HG03460 (cell line): Measurements from ENCODE around the gene CLCNKA.
"Not testable (repeated sequence)": the region's sequence is repeated elsewhere in the genome, so short reads cannot be mapped to it uniquely, and the experiment has no call there.

Experiments
- ATAC-seq: cut with Tn5 transposase; IDR thresholded peaks from one replicate; pipeline ENCODE4 v1.9.1; 2021; ENCODE audit not compliant: unreplicated experiment

CLCNKA gene

DNA sequence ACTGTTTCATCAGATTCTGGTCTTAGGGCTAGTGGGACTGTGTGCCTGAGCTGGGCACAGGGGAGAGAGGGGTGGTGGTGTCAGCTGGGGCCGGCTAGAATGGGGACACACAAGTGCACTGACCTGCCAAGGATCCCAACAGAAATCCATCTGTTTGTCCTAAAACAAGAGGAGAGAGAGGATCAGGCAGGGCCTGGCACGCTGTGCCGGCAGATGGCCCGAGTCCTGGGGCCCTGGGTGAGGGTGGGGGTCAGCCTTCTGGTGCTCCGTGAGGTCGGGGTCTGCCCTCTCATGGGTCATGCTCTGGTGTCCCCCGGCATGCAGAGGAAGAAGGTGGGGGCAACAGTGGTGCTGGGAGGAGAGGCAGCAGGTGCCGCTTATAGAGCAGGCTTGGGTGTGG, 18.0 kb downstream of the CLCNKA start:
- ATAC-seq = not testable (repeated sequence)

DNA sequence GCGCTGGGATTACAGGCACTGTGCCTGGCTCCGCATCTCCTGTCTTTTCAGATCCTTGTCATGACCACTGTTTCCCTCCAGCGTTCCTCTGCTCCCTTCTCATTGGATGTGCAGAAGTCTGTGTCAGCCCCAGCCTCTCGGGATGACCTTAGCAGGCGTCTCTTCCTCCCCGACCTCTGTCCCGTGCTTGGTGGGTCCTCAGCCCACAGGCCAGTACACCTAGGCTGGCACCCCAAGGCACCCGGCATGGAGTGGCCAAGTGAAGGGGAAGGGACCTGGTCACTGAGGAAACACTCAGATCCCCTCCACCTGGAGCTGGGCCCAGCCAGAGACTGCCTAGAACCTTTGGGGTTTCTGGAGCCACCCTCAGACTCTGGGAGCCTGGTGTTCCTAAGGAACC, 19.4 kb downstream of the CLCNKA start:
- ATAC-seq = no peak

DNA sequence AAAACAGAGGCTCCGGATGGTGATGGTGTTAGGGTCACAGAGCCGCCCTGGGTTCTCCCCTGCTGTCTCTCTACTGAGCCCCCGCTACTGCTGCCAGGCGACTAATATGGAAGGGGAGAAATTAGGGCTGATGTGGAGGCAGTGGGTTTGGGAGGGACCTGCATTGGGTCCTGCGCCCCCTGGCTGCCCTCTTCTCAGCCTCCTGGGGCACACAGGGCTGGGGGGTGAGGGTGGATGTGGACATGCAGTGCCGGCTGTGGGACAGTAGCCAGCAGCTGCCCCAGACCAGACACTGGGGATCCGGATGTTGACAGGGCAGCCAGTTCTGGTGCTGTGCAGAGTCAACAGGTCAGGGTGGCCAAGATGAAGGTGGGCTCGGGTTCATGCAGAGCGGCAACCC, 20.3 kb downstream of the CLCNKA start:
- ATAC-seq = no peak

DNA sequence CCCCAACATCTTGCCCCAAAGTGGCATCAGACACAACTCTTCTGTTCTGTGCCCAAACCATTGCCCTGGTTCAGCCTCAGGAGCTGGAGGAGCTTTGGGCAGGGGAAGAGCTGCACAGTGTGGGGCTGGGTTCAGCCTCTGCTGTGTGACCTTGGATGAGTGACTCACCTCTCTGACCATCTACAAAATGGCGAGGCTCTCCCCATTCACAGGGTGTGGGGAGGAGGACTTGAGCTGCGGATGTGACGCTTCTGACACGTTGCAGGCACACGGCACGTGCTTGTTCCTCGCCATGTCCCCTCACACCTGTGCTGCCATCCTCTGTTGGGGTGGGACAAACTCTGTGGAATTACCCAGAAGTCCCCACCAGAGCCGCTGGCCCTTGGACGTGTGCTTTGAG, 20.8 kb downstream of the CLCNKA start:
- not testable (repeated sequence) for ATAC-seq

DNA sequence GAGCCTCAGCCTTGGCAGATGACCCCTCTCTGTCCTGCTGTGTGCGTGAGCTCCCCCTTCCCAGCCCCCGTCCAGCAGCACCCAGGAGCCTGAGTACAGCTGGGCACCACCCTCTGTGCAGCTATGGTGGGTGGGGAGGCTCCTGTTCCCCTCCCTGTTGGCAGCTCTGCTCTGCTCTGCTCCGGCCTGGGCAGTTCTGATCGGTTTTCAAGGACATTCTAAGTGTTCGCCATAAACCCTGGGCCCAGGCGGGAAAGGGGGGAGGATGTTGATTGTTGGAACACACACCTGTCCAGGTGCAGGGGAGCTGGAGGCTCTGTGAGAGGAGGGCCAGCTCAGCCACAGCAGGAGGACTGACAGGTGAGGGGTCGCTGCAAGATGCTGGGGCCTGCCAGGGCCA, 21.7 kb downstream of the CLCNKA start, which contains the start of gene CLCNKB:
CLCNKB (plus strand) TSS at position 262 of the 400 bp plus-strand sequence. CDS start 711 bp downstream, outside the sequence.
- no peak for ATAC-seq

DNA sequence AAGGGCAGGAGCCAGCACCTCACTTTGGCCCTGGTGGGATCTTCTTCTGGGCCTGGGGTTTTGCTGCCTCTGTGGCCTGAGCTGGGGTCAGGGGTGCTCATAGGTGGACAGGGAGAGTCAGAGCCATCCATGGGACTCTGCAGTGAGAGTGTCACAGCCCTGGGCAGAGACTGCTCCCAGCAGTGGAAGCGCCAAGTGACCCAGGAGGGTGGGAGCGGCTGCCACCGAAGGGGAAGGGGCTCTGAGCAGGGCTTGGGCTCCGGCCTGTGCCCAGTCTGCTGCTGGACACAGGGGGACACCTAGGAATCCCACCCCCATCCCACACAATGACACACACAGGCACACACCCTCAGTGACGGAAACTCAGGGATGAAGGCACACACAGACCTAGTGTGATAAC, 22.1 kb downstream of the CLCNKA start:
- no peak for ATAC-seq

DNA sequence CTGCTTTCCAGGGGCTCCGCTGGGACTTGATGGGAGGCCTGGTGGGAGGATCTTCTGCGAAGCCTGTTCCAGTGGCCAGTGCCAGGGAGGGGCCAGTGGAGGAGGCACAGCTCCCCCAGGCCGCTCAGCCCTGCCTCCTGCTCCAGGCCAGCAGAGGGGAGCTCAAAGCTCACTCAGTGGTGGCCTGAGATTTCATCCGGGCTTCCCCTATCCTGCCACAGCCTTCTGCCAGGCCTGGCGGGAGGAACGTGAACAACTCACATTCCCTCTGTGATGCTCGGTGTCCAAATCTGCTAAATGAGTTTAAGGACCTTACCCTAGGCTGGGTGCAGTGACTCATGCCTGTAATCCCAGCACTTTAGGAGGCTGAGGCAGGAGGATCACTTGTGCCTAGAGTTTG, 25.0 kb downstream of the CLCNKA start:
- ATAC-seq = no peak

DNA sequence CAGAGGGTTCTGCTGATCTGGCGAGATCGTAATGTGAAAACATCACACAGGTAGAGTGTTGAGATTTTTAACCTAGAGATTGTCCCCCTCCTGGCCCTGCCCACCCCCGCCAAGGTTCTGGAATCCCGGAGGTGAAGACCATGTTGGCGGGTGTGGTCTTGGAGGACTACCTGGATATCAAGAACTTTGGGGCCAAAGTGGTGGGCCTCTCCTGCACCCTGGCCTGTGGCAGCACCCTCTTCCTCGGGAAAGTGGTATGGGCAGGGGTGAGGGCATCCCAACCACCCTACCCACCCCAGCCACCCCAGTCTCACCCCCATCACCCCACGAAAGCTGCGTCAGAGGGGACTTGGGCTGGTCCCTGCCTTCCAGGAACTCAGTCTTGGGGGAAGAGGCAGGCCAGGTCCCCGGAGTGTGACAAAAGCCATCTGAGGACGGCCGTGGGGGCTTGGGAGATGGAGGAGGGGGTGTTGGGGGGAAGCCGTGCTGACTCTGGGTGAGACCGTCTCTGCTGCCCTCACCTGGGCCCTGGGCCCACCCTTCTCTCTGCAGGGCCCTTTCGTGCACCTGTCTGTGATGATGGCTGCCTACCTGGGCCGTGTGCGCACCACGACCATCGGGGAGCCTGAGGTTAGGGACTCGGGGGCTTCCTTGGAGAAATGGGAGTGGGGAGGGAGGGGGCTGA, 26.1 kb downstream of the CLCNKA start:
- no peak for ATAC-seq

DNA sequence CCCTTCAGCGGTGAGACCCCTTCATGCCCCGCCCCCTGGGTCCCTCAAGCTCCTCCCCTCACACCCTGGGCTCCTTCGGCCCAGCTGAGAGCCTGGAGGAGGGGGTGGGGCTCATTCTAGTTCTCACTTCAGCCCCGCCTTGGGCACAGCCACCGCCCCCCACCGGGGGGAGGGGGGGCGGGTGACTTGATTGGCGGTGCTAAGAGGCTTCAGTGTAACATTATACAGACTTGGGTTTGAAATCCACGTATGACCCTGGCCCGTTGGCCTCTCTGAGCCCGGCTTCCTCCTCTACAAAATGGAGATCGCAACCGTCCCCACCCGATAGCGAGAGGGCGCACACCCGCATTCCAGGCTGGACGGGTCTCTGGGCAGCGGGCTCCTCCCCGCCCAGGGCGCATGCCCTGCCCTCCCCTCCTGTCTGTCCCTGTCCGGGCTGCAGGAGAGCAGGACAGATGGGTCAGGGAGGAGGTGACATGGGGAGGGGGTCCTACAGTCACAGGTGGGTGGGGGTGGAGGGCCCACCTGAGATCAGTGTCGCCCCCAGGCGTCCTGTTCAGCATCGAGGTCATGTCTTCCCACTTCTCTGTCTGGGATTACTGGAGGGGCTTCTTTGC, 26.8 kb downstream of the CLCNKA start:
- ATAC-seq = no peak

DNA sequence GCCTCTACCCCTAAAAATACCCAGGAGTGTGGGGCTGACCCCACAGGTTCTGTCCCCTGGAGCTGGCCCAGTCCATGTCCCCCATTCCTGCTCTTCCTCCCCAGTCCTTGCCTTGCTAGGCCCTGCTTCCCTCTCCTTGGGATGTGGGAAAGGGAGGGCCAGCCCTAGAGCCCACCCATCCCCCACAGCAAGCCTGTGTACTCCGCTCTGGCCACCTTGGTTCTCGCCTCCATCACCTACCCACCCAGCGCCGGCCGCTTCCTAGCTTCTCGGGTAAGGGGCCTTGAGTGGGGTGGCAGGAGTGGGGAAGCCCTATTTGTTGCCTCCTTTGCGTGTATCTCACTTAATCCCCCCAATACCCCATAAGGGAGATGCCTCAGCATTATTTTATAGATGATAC, 28.5 kb downstream of the CLCNKA start:
- ATAC-seq = no peak

DNA sequence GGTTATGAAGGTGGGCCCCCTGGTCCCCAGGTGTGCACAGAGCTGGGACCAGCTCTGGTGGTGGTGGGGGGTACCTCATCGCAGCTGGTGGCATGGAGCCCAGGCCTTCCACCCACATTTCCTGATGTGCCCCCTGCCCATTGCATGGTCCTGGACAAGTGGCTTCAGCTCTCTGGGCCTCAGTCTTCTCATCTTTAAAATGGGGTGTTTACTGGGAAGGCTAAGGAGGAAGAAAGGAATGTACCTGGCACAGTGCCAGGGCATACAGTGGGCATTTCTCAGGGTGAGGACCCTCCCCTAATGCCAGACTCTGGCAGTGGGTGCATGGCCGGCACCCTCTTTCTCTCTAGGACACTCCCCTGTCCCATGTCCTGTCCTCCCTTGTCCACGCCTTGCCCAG, 29.2 kb downstream of the CLCNKA start:
- ATAC-seq = no peak

DNA sequence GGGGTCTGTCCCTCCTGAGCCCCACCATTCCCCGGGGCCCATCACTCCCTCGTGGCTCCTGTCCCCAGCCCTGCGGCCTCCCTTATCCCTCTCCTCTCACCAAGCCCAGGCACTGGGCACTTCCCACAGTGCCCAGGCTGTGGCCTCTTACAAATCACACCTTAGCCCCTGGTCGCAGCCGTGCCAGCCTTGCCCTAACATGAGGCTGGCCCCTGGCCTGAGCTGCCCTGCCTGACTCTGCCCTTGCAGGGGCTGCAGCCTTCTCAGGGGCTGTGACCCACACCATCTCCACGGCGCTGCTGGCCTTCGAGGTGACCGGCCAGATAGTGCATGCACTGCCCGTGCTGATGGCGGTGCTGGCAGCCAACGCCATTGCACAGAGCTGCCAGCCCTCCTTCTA, 30.1 kb downstream of the CLCNKA start:
- ATAC-seq = not testable (repeated sequence)

DNA sequence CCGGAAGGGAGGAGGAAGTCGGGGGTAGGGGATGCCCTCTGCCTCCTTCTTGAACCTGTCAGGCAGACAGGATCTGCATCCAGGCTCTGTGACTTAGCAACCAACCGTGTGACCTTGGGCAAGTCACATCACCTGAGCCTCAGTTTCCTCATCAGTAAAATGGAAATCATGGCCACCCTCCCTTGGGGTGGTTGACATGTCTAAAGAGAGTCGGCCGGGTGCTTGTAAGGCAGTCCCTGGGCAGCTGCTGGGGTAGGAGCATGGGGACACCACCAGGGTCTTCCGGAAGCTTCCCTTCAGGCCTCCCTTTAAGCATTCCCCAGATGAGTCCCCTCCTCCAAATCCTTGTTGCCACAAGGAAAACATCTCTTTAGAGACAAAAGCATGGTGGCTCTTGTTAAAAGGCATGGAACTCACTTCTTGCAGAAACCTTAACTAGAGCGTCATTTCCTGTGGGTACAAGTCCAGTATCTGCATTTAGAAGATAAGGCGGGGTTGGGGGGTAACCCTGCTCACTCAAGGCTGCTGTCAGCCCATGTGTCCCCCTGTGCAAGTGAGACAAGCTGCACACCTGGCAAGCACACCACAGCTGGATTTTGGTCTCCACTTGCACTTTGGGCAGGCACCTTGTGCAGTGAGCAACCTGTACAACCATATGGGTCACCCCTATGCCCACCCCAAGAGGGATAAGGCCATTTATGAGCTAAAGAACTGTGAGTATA, 32.1 kb downstream of the CLCNKA start:
- no peak for ATAC-seq

DNA sequence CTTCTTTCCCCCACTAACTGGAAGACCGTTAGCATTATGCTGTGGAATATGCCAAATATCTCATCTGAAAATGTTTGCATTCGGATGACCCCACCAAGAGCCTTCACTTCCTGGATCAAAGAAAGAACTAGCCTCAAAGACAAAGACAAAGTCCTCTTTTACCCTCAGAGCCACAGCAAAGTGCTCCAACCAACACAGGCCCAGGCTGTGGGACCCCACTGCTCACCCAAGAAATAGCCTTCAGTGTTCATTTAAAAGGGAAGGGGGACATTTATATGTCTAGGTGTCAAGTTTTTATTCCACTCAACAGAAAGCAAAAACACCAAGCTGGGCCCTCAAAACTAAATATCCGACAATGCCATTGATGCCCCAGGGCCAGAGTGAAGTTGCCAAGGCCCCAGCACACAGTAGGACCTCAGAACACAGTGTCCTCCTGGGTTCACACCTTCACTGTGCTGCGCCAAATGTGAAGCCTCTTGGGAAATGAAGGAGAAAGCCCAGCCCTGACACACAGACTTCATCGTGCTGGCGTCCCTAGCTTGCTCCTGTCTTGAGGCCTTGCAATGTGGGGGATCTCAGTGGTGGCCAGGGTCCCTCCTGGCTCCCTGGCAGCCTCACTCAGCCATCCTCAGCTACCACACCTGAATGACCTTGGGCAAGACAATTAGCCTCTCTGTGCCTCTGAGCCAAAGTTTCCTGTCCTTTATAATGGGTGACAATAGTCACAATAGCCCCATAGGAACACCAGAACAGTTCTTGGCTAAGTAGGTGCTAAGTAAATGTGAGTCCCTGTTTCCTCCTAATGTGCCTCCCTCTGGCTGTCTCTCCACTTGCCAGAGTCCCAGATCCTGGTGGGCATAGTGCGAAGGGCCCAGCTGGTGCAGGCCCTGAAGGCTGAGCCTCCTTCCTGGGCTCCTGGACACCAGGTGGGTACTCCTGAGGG, 33.0 kb downstream of the CLCNKA start:
- no peak for ATAC-seq

DNA sequence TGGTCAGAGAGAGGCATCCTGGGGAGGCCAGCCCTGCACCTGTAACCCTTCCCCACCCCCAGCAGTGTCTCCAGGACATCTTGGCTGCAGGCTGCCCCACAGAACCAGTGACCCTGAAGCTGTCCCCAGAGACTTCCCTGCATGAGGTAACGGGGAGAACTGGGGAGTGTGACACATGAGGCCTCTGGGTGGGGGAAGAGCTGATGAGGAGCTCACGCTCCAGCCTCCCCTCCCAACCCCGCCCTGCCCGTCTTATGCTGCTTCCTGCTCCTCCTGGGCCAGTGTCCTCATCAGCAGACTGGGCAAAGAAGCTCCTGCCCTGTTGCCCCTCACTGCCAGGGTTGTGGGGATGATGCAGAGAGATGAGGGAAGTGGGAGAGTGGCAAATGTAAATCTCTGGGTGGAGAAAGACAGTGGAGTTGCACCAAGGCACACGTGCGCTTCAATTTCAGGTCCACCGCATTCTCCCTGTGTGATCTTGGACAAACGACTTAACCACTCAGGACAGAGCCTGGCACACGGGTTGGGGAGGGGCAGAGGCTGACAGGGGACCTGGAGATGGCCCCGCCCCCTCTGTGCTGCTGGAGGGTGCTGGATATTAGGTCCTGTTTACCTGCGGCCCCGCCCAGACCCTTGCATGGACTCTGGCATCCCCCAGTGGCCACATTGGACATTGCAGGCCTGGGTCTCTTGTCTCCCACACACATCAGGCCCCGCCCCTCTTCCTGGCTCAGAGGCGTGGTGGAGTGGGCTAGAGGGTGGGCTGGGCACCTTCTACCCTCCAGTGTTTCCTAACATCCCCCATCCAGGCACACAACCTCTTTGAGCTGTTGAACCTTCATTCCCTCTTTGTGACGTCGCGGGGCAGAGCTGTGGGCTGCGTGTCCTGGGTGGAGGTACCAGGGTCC, 34.0 kb downstream of the CLCNKA start:
- no peak for ATAC-seq

DNA sequence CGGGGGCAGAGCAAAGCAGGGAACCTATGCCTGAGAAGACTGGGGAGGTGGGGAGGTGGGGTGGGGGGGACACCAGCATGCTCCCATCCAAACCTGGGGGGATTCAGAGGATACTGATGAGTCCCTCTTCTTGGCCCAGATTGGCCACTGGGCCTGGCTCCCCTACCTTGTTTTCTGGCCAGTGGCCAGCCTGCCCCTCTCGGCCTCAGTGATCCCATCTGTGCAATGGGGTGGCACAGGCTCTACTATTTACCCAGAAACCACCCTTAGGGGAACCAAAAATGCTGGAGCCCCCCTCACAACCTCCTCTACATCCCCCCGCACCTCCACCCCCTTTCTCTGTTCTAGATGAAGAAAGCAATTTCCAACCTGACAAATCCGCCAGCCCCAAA, 34.7 kb downstream of the CLCNKA start:
- ATAC-seq = not testable (repeated sequence)

DNA sequence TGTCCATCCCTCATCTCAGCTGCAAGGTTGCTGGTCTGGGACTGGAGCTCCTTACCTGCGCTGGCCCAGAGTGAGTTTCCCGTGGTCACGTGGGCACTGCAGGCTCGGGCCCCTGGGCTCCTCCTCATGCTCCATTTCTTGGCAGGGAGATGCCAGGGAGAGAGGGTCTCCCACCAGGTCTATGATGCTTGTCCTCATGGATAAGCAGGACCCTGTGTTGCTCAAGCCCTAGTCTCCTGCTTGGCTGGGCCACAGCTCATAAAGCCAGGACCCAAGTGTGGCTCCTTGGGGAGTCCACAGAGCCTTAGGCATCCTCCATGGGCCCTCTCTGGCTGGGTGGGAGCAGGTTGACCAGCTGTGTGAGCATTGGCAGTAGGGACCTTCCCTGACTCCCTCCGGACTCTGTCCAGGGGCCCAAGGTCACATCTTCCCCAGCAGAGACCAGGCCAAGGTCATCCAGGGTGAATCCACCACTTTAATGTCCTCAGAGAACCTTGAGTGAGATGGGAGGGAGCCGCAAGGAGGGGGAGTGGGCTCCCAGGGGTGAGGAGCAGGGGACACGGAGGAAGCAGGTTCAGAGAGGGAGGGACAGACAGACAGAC, 35.6 kb downstream of the CLCNKA start:
- ATAC-seq = not testable (repeated sequence)

DNA sequence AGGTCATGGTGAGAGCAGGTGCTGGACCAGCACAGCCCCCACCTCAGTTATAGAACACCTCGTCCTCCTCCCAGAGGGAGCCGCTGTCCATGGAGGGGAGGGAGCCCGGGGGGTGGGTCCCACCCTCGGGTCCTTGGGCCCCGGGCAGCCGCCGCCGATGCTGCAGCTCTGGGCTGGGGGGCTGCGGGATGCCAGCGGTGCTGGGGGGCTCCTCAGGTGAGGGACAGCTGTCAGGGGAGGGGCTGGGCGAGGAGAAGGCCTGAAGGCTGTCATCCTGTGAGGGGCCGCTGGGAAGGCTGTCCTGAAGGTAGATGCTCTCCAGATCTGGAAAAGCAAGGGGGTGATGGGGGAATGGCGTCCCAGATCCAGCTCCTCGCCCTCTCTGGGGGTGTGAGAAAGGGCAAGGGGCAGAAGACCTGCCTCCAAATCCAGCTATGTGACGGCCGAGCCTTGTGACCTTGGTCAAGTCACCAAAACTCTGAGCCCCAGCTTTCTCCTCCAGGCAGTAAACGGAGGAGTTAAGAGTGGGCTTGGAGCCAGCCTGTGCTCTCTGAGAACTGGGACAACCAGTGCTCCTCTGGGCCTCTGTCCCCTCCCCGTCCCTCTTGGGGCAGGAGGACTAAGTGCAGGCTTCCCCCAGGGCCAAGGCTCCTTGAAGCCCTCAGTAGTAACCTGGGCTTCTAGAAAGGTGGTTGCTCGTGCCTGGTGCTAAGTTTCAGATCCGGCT, 36.7 kb downstream of the CLCNKA start:
- ATAC-seq = not testable (repeated sequence)

DNA sequence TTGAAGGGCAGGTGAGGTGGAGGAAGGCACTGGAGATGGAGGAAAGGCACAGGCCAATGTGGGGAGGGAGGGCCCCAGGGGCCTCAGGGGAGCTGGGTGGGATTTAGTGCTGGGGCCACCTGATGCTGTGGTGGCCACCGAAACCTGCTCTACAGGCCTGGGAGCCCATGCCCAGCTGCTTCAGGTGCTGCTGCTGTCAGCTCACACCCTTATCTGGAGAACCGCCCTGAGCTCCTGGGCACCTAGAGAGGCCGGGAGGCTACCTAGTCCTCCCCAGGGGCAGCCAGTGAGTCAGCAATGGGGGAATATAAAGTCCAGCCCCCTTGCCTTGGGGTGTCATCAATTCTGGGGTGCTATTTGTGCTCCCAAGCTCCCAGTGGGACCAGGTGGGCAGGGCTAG, 39.4 kb downstream of the CLCNKA start:
- no peak for ATAC-seq
